ENCODE measurements around the gene C19orf44. TPM values are rescaled to one million over a fixed set of nuclear protein-coding genes. Genes with fewer than 3 reads are reported as not detected.

The C19orf44 gene
- total and polyA plus RNA-seq, 2 experiments from 2014 or later, result 2.5 to 5.9 TPM

- Histone ChIP-seq H3K27me3 (ENCODE audit: insufficient read depth) (no peaks in the 10 kb centered on the region), H3K4me2 (no peak overlapping the region), H2AFZ (no peak overlapping the region), H3K9me2 (ENCODE audit: insufficient read depth) (no peaks in the 10 kb centered on the region), H4K20me1 (replicated peaks; ENCODE audit: insufficient read depth) (peaks cover 2% of the 10 kb centered on the region; the same call in 1 of the 2 replicates), H3K4me3 (no peak overlapping the region), H3K27ac (ENCODE audit: low read depth) (no peak overlapping the region), H3F3A (replicated peaks; ENCODE audit: low read depth) (no peaks in the 10 kb centered on the region; the same call in 1 of the 2 replicates), H3K79me2 (replicated peaks; ENCODE audit: insufficient read depth) (no peaks in the 10 kb centered on the region), H3K36me3 (ENCODE audit: insufficient read depth) (peaks cover 13% of the 10 kb centered on the region), H3K4me1 (ENCODE audit: insufficient read depth) (no peaks in the 10 kb centered on the region)
- TF ChIP-seq EZH2phosphoT487 (IDR thresholded peaks at IDR 0.05; ENCODE audit: unreplicated experiment), result no peak
- TF ChIP-seq EZH2 (IDR thresholded peaks at IDR 0.05; ENCODE audit: low read depth, unreplicated experiment), result no peak
- no peak for TF ChIP-seq JUNB (IDR thresholded peaks at IDR 0.05; ENCODE audit: unreplicated experiment)
- no peak for TF ChIP-seq STAT1 (IDR thresholded peaks at IDR 0.05; ENCODE audit: unreplicated experiment)
- no peak for TF ChIP-seq POLR2AphosphoS5 (IDR thresholded peaks at IDR 0.05; ENCODE audit: low read depth)
- no peak for TF ChIP-seq CREB1 (CRISPR knock-in tag; IDR thresholded peaks at IDR 0.05; ENCODE audit: low read depth)
- no peak for TF ChIP-seq ZNF331 (CRISPR knock-in tag; IDR thresholded peaks at IDR 0.05; ENCODE audit: low read depth)
- TF ChIP-seq ZNF462 (CRISPR knock-in tag; IDR thresholded peaks at IDR 0.05), result no peak
- no peak for TF ChIP-seq REST (IDR thresholded peaks at IDR 0.05; ENCODE audit: unreplicated experiment)
- TF ChIP-seq NANOG (IDR thresholded peaks at IDR 0.05; ENCODE audit: borderline replicate concordance), result no peak
- TF ChIP-seq CTCF (conservative IDR thresholded peaks at IDR 0.05; ENCODE audit: low read depth in 2 of 2), result no peak
- no peak for TF ChIP-seq ETS1 (IDR thresholded peaks at IDR 0.05)
- no peak for TF ChIP-seq ZNF114 (CRISPR knock-in tag; IDR thresholded peaks at IDR 0.05)
- Mint-ChIP-seq H3K4me1 (no peaks in the 10 kb centered on the region), H3K27me3 (ENCODE audit: insufficient read depth, low read depth, poor library complexity) (peaks cover 2% of the 10 kb centered on the region), H3K9me3 (no peaks in the 10 kb centered on the region), H3K27ac (no peak overlapping the region; the same call in 1 of the 2 replicates), H3K4me3 (no peak overlapping the region), H3K36me3 (ENCODE audit: low read depth) (peaks cover 57% of the 10 kb centered on the region)
- ATAC-seq (no peak), DNase-seq (ENCODE audit: low spot score) (no peak)
These were observed 65.2 kb downstream of the C19orf44 start for GRCh38 chr19:16561382-16561781.
